ENCODE measurements around the gene NCKIPSD. TPM values are rescaled to one million over a fixed set of nuclear protein-coding genes. Genes with fewer than 3 reads are reported as not detected.

The NCKIPSD gene
- total RNA-seq, 1 experiment from 2014 or later, result 36.9 TPM

DNA sequence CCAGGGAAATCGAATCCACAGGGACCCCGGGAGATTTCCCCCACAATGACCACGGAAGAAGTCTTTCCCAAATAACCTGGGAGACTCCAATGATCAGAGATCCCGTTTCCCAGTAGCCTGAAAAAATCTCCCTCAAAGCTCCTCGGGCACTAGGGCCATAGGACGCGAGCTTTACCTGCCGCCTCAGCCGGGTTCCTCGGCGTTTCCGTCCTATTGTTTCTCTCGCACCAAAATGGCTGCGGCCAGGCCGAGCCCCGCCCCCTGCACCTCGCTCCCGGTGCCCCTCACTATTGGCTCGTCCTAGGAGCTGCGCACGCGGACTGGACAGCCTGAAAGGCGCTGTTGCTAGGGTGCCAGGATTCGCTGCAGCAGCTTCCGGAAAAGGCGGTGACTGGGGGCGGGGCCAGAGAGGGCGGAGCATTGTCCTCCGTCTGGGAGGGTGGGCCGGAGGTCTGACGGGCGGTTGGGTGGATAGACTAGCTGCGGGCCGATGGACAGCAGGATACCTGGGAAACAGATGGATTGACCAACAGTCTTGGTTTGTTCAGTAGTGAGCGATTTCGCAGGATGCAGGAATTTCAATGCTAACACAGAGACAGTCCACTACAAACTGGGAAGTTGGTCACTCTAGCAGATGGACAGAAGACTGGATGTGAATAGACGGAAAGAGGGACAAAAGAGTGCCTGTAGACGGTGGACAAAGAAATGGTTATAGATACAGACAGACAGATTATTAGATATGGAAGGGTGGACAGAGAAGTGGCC is 31.4 kb upstream of the NCKIPSD start, which contains the start of gene IP6K2:
TSS of gene IP6K2 (minus strand) at position 240 of the 765 bp plus-strand sequence. CDS start 21,930 bp downstream, outside the sequence.
- H3K27ac ChIP-seq (ENCODE audit: low read depth, low read length), result peak within 1 kb of the TSS; percentile 74
- H3K9me2 ChIP-seq (ENCODE audit: insufficient read depth), result no peaks in the 10 kb centered on the region
- H3K4me2 ChIP-seq (ENCODE audit: low read length), result peak within 1 kb of the TSS; percentile 82
- BruUV-seq (replicated peaks), result TSS peak; percentile 82
- peak within 1 kb of the TSS; percentile 85 to 100 for H3K4me3 ChIP-seq (replicated peaks in 1 of 2; ENCODE audit: low read depth in 1 of 2, low read length in 2 of 2)
- CTCF ChIA-PET, result interaction anchor here (0.7 to 1.2 kb wide), 3 partner anchors 23 to 281 kb away, joined by 3 to 12 read pairs (median 4); no protein-coding TSS in a partner anchor
- ATAC-seq (peak; percentile 98), DNase-seq (ENCODE audit: low read depth, low spot score) (peak; percentile 94)
- intact Hi-C loops (cut with micrococcal nuclease), result no loop called here
- POLR2A ChIA-PET, result interaction anchor here (0.6 to 1.4 kb wide), 9 partner anchors 9 to 201 kb away, joined by 3 to 8 read pairs (median 3); partner anchors contain the start of gene ARIH2
- peak; percentile 90 for TF ChIP-seq POLR2AphosphoS5 (IDR thresholded peaks at IDR 0.05; ENCODE audit: low read depth, low read length)
- TF ChIP-seq SIN3A (IDR thresholded peaks at IDR 0.05; ENCODE audit: low read depth), result no peak
- peak; percentile 81 for TF ChIP-seq POLR2A (IDR thresholded peaks at IDR 0.05; ENCODE audit: borderline replicate concordance, extremely low read depth, insufficient read depth, insufficient read length)
- TF ChIP-seq, protein P1, sequence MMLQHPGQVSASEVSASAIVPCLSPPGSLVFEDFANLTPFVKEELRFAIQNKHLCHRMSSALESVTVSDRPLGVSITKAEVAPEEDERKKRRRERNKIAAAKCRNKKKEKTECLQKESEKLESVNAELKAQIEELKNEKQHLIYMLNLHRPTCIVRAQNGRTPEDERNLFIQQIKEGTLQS (IDR thresholded peaks at IDR 0.05), result no peak
- TF ChIP-seq ELF1 (IDR thresholded peaks at IDR 0.05; ENCODE audit: borderline replicate concordance, low read depth), result peak; percentile 78; the same call in 1 of the 2 replicates
- peak; percentile 71; the same call in 1 of the 2 replicates for TF ChIP-seq SRF (IDR thresholded peaks at IDR 0.05; ENCODE audit: low read depth)
- TF ChIP-seq EGR1 (IDR thresholded peaks at IDR 0.05; ENCODE audit: low read depth), result peak; percentile 59
- TF ChIP-seq, protein P2, sequence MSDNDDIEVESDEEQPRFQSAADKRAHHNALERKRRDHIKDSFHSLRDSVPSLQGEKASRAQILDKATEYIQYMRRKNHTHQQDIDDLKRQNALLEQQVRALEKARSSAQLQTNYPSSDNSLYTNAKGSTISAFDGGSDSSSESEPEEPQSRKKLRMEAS (IDR thresholded peaks at IDR 0.05), result peak; percentile 47; the same call in 1 of the 2 replicates
- TF ChIP-seq SP1 (IDR thresholded peaks at IDR 0.05; ENCODE audit: low read depth), result peak; percentile 93
- peak; percentile 97 for TF ChIP-seq YY1 (IDR thresholded peaks at IDR 0.05; ENCODE audit: extremely low read depth, insufficient replicate concordance, low read depth, low read length)
- no peaks in the 10 kb centered on the region for H3K27me3 ChIP-seq (ENCODE audit: insufficient read depth, low read length)
- H4K20me1 ChIP-seq (ENCODE audit: insufficient read depth), result peaks cover 4% of the 10 kb centered on the region; the same call in 1 of the 2 replicates
- peaks cover 12 to 18% of the 10 kb centered on the region in 2 experiments for H3K4me1 ChIP-seq (ENCODE audit: control insufficient read depth in 1 of 2, insufficient read depth in 2 of 2, low read length in 2 of 2)
- peaks cover 49% of the 10 kb centered on the region for H3K79me2 ChIP-seq (ENCODE audit: insufficient read depth, low read length)
- RAD21 ChIA-PET (ENCODE audit: low non-redundant PET in 1 of 2, low total read pairs in 2 of 2, uncharacterized antibody in 2 of 2, unreplicated experiment in 2 of 2), result interaction anchor here in 1 of 2 experiments (1.7 kb wide), 1 partner anchor 23 kb away, joined by 5 read pairs; no protein-coding TSS in a partner anchor
- H3K9me3 ChIP-seq (ENCODE audit: control insufficient read depth in 1 of 2, insufficient read depth in 1 of 2, low read depth in 1 of 2, low read length in 2 of 2), result no peaks in the 10 kb centered on the region
- H2AFZ ChIP-seq (ENCODE audit: low read depth, low read length, poor library complexity, severe bottlenecking), result peak within 1 kb of the TSS; percentile 93
- peaks cover 15 to 17% of the 10 kb centered on the region in 2 experiments for H3K36me3 ChIP-seq (ENCODE audit: control insufficient read depth in 1 of 2, insufficient read depth in 2 of 2, low read length in 2 of 2)
- H3K9ac ChIP-seq (ENCODE audit: low read length), result peak within 1 kb of the TSS; percentile 99
